Measurements from ENCODE around the gene TRMT61A.
A peak's percentile ranks its signal among the peaks of the same experiment; 100 is the strongest.

Gene TRMT61A

DNA sequence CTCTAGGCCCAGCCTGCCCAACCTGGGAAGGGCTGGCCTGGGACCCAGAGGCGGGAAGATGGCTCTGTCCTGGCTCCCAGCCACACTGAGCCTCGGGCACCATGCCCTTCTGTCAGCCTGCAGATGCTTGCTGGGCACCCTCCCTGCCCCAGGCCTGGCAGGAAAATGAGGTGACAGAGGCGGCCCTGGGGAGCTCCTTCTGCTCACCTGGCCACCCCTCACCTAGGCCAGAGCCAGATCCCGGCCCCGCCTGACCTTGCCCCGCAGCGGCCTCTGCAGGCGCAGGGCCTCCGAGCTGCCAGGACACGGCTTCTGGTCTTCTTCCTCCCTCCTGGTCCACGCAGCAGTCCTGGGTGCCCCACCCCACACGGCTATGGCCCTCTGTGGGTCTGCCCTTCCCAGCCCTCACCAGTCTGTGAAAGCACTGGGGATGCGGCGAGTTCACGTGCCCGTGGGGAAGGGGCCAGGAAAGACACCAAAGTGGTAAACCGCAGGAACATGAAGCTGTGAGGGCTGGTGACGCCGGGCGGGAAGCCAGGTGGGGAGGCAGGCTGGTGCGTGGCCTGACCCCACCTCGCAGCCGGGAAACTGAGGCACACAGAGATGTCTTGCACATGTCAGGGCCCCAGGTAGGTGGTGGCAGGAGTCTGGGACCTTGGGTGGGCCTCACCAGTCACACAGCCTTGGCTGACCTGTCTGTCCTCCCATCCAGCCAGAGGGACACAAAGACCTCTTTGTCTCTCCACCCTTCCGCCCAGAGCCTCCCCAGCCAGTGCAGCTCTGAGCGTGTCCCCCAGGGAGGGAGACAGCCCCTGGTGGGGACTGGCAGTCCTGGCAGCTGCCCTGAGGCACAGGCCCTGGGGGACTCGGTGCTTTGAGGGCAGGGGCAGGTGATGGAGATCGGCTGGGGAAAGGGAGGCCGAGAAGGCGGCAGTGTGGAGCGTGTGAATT lies 20.6 kb downstream of the TRMT61A start:
- no peak for DNase-seq

DNA sequence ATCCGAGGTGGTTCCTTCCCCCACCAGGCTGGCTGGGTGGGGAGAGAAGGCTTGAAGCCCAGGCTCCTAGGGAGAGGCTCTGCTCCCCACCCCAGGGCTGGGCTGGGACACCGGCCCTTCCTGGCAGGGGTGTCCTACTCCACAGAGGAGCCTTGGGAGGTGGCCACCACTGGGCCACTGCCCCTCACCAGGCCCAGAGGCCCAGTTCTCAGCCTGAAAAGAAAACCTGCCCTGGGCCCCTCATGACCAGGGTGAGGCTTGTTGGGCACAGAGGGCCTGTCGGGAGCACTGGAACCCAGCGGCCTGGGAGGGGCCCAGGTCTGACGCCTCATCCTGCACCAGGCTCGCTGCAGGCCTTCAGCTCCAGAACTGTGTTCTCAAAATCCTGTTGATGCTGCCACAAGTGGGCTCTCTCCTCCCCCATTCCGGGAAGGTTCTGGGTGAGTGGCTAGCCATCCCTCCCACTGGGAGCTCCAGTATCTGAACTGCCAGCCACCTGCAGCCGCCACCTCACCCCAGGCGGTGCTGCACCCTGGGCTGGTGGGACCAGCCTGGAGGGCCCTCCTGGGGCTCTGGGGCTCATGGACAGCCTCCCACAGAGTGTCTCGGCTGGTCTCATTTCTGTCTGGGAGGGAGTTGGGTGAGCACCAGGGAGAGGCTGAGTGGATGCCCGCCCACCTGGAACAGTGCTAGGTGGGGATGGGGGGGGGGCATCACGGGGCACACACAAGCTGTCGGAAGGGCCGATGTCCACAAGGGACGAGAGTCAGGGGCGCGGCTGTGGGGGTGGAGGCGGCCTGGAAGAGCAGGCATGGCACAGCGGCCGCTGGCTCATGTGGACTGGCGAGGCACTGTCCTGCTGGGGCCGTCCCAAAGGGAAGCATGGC lies 21.7 kb downstream of the TRMT61A start:
- no peak for DNase-seq

- no peak for DNase-seq
These were observed 22.4 kb downstream of the TRMT61A start for GRCh38 chr14:103551338-103551762.

- DNase-seq: no peak
These were observed 23.2 kb downstream of the TRMT61A start for GRCh38 chr14:103552011-103552845.

DNA sequence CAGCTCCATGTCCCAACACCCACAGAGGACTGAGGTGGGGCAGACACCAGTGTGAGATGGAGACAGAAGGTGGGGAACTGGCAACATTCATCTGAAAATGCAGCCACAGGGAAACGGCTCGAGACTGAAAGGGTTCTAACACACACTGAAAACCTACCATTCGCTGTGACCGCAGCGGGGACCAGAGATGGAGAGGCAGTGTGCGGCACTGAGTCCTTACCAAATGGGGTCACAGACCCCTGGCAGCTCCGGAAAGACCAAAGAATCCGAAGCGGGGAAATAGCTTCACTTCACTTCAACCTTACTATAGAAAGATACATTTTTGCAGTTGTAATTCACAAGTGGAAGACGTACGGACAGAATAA lies 23.8 kb downstream of the TRMT61A start:
- DNase-seq: no peak

- no peak for DNase-seq
These were observed 26.8 kb downstream of the TRMT61A start for GRCh38 chr14:103555559-103556337.

- DNase-seq: no peak
These were observed 28.2 kb downstream of the TRMT61A start for GRCh38 chr14:103556946-103557758.

DNA sequence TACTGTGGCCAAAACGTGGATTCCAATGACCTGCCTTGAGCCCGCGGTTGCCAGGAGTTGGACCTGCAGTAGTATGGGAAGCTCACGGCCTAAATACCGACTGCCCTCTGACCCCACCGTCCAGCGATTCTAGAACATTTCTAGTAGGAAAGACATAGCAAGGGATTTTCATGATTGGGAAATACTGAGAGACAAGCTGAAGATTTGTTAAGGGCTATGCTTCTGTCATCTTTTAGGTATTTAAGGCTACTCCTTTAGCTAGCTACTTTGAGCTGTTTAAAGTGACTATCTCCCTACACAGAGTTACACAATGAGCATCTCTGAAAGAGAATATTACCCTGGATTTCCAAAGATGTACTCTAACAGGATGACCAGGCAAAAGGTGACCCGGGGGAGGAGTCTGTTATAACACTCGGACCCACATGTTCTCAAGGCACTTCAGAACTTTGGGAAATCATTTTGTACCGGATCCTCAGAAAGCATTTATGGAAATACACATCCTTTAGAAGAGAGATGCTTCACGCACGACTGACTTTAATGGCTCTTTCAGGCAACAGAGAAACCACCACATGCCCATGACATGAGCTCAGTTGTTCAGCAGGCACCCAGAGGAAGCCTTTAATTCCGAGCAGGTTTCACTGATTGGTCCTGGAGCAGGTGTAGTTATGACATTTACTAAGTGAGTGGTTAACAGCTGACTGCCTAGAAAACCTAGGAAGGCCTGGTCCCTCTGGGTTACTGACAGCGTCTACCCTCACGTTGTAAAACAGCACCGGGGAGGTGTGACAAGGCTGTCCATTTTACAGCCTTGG lies 29.3 kb downstream of the TRMT61A start:
- no peak for DNase-seq

GRCh38 chr14:103559766-103560165 lies 30.8 kb downstream of the TRMT61A start:
- no peak for DNase-seq

GRCh38 chr14:103560691-103561090 lies 31.7 kb downstream of the TRMT61A start:
- no peak for DNase-seq

DNA sequence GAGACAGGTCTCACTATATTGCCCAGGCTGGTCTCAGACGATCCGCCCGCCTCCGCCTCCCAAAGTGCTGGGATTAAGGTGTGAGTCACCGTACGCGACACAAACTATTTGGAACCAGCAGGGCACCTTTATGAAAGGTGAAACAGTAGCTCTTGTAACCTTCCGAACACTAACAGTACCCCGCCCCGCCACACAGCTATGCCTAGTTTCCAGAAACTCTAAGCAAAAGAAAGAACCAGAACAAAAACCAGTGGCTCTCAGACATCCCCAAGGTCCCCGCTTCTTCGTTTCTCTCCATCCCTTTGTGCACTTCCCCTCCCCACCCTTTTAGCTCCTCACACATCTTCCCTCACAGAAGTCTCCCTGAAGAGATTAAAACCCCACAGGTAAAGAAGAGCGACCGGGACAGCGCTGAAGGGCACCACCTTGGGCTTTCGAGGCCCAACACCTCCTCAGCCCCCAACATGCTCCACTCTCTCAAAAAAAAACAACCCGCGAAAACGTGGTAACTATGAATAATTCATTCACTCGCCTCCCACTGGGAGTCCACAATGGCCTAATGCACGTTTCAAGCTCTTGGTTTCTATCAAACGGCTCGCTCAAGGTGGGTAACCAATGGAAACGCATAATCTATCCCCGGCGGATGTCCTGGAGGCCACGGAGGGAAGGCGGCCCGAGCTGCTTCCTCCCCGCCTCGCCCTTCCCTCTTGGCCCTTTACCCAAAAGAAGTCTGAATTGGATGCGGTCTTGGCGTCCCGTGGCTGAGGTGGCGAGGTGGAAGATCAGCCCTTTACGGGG lies 32.6 kb downstream of the TRMT61A start:
- peak; percentile 27 for DNase-seq

- DNase-seq: peak; percentile 57
These were observed 33.1 kb downstream of the TRMT61A start for GRCh38 chr14:103562179-103562428.

DNA sequence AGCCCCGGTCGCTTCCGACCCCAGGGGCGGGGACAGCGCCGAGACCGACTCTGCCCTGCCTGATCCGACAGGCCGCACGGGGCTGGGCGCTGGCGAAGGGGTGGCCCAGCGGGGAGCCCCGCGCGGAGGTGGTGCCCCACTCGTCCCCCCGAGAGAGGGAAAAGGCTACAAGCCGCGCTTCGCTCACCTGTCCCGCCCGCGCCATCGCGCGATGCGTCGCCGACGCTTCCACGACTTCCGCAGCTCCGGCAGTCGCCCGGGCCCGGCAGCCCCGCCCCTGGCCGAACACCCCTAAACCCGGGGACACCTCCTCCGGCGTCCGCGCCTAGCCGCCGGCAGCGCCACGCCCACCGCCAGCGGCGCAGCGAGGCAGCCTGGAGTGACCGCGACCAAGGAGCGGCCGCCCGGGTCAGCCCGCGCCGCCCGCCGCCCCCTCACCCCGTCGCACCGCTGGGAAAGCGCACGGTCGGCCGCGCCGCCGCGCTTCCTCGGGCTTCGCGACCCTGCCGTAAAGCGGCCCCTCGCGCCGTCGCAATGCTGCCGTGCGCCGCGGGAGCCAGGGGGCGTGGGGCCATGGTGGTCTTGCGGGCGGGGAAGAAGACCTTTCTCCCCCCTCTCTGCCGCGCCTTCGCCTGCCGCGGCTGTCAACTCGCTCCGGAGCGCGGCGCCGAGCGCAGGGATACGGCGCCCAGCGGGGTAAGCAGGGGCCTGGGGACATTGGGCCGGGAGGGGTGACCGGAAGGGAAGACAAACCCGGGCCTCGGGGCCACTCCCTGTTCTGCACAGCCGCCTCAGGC lies 33.6 kb downstream of the TRMT61A start, which contains the start of the genes BAG5 and COA8:
TSS of gene BAG5 (minus strand) at position 229 of the 797 bp plus-strand sequence. CDS start 1,493 bp downstream, outside the sequence.
TSS of gene COA8 (plus strand) at position 532 of the 797 bp plus-strand sequence. CDS start at position 574, 42 bp downstream.
- DNase-seq: peak; percentile 89

- DNase-seq: no peak
These were observed 34.2 kb downstream of the TRMT61A start for GRCh38 chr14:103563226-103563620.

DNA sequence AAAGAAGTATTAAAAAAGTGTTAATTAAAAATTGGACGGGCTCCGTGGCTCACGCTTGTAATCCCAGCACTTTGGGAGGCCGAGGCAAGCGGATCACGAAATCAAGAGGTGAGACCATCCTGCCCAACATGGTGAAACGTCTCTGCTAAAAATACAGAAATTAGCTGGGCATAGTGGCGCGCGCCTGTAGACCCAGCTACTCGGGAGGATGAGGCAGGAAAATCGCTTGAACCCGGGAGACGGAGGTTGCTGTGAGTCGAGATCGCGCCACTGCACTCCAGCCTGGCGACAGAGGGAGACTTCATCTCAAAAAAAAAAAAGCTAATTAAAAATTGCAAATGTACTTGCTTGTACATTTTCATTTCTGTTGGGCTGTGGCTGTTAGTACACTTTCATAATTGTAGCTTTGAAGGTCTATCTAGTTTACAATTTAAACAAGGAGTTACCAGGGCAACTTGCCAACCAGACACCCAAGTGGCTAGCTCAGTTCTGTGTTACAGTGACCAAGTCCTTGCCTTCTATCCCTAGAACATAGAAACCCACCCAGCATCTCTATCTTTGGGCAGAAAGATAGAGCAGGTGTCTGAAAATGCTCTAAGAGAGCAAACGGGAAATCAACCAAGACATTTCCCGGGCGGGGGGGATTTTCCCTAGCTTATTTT lies 35.0 kb downstream of the TRMT61A start:
- DNase-seq: no peak

GRCh38 chr14:103568952-103569351 lies 40.0 kb downstream of the TRMT61A start:
- DNase-seq: no peak

- DNase-seq: no peak
These were observed 40.4 kb downstream of the TRMT61A start for GRCh38 chr14:103569408-103569807.

GRCh38 chr14:103574104-103574503 lies 45.1 kb downstream of the TRMT61A start:
- DNase-seq: no peak
